T-helper 17 cell (primary cell): ENCODE data around the gene VCX3A. TPM values are rescaled to one million over a fixed set of nuclear protein-coding genes. Genes with fewer than 3 reads are reported as not detected.
"Not testable (repeated sequence)": the region's sequence is repeated elsewhere in the genome, so short reads cannot be mapped to it uniquely, and the experiment has no call there.

Source experiments
- ATAC-seq: fragments of 150-1000 bp; cut with Tn5 transposase; 2 replicates; pipeline ENCODE4 v1.10.0; 2021; ENCODE audit warnings: mild to moderate bottlenecking, moderate library complexity
- DNase-seq, 3 donors: peaks; one replicate each; pipeline versions ENCODE4 v3.0.0 to v3.0.0-alpha.2; 2020 to 2021
- H3K9me3 ChIP-seq: one replicate; pipeline ENCODE4 v1.7.0; 2013; ENCODE audit warnings: low read length, mild to moderate bottlenecking; ENCODE audit not compliant: control insufficient read depth, poor library complexity, severe bottlenecking
- H3K27ac Mint-ChIP-seq: one replicate; pipeline ENCODE4 v1.8.0; 2022; ENCODE audit warnings: mild to moderate bottlenecking, moderate library complexity, mixed read lengths
- H3K27me3 Mint-ChIP-seq: one replicate; pipeline ENCODE4 v1.8.0; 2022; ENCODE audit warnings: mixed read lengths
- H3K36me3 Mint-ChIP-seq: one replicate; pipeline ENCODE4 v1.8.0; 2022; ENCODE audit warnings: low read depth, mixed read lengths
- H3K4me1 Mint-ChIP-seq: one replicate; pipeline ENCODE4 v1.8.0; 2022; ENCODE audit warnings: mild to moderate bottlenecking, mixed read lengths
- H3K4me3 Mint-ChIP-seq: one replicate; pipeline ENCODE4 v1.8.0; 2022; ENCODE audit warnings: mild to moderate bottlenecking, moderate library complexity, mixed read lengths
- total RNA-seq, 4 donors: library from RNA in 2 of 4; stranded (reverse) in 2 of 4; gene quantifications; one replicate each; pipeline ENCODE4 v1.2.3 and lab custom pipeline; 2022 to 2026

VCX3A gene
- total RNA-seq (not detected), total RNA-seq (lab: John Stamatoyannopoulos, UW) (0 reads per million in 2 donors)

GRCh38 chrX:6535018-6535417 lies at the start of gene VCX3A:
TSS of gene VCX3A (minus strand) at chrX:6535118. CDS start at chrX:6534497, 621 bp downstream.
- not testable (repeated sequence) for H3K4me3 Mint-ChIP-seq, H3K27me3 Mint-ChIP-seq, H3K4me1 Mint-ChIP-seq, DNase-seq, ATAC-seq, H3K36me3 Mint-ChIP-seq, H3K27ac Mint-ChIP-seq, H3K9me3 ChIP-seq

GRCh38 chrX:6574762-6575161 lies 39.8 kb upstream of the VCX3A start:
- Mint-ChIP-seq H3K27ac (no peak overlapping the region), H3K4me3 (no peak overlapping the region), H3K36me3 (no peaks in the 10 kb centered on the region), H3K4me1 (no peaks in the 10 kb centered on the region), H3K27me3 (no peaks in the 10 kb centered on the region)
- H3K9me3 ChIP-seq, result no peaks in the 10 kb centered on the region
- ATAC-seq (no peak), DNase-seq (no peak)

GRCh38 chrX:6568031-6568430 lies 33.1 kb upstream of the VCX3A start:
- ATAC-seq (no peak), DNase-seq (no peak)
- no peaks in the 10 kb centered on the region for H3K27me3 Mint-ChIP-seq
- H3K27ac Mint-ChIP-seq, result no peak overlapping the region
- no peaks in the 10 kb centered on the region for H3K4me1 Mint-ChIP-seq
- H3K36me3 Mint-ChIP-seq, result no peaks in the 10 kb centered on the region
- H3K9me3 ChIP-seq, result no peaks in the 10 kb centered on the region
- H3K4me3 Mint-ChIP-seq, result no peak overlapping the region

- Mint-ChIP-seq H3K4me1 (no peaks in the 10 kb centered on the region), H3K36me3 (no peaks in the 10 kb centered on the region), H3K27ac (no peak overlapping the region), H3K27me3 (no peaks in the 10 kb centered on the region), H3K4me3 (no peak overlapping the region)
- H3K9me3 ChIP-seq, result no peaks in the 10 kb centered on the region
- DNase-seq (no peak), ATAC-seq (no peak)
Observed at GRCh38 chrX:6558979-6559378, 24.1 kb upstream of the VCX3A start.

- H3K4me3 Mint-ChIP-seq, result no peak overlapping the region
- H3K36me3 Mint-ChIP-seq, result no peaks in the 10 kb centered on the region
- H3K27me3 Mint-ChIP-seq, result no peaks in the 10 kb centered on the region
- DNase-seq (no peak), ATAC-seq (no peak)
- H3K9me3 ChIP-seq, result no peaks in the 10 kb centered on the region
- H3K27ac Mint-ChIP-seq, result no peak overlapping the region
- H3K4me1 Mint-ChIP-seq, result no peaks in the 10 kb centered on the region
Observed at GRCh38 chrX:6557690-6558089, 22.8 kb upstream of the VCX3A start.

- Mint-ChIP-seq H3K27ac (no peak overlapping the region), H3K36me3 (no peaks in the 10 kb centered on the region), H3K4me3 (no peak overlapping the region), H3K4me1 (no peaks in the 10 kb centered on the region), H3K27me3 (no peaks in the 10 kb centered on the region)
- ATAC-seq, result no peak
- DNase-seq, result no peak
- H3K9me3 ChIP-seq, result peaks cover 2% of the 10 kb centered on the region
Observed at GRCh38 chrX:6550999-6551398, 16.1 kb upstream of the VCX3A start.

GRCh38 chrX:6545712-6546111 lies 10.8 kb upstream of the VCX3A start:
- DNase-seq (no peak), ATAC-seq (no peak)
- Mint-ChIP-seq H3K27me3 (no peaks in the 10 kb centered on the region), H3K27ac (no peak overlapping the region), H3K4me3 (no peak overlapping the region), H3K4me1 (no peaks in the 10 kb centered on the region), H3K36me3 (no peaks in the 10 kb centered on the region)
- no peaks in the 10 kb centered on the region for H3K9me3 ChIP-seq

- ATAC-seq (no peak), DNase-seq (no peak)
- no peak overlapping the region for H3K4me3 Mint-ChIP-seq
- no peak overlapping the region for H3K27ac Mint-ChIP-seq
- H3K4me1 Mint-ChIP-seq, result no peaks in the 10 kb centered on the region
- no peaks in the 10 kb centered on the region for H3K9me3 ChIP-seq
- no peaks in the 10 kb centered on the region for H3K36me3 Mint-ChIP-seq
- H3K27me3 Mint-ChIP-seq, result no peaks in the 10 kb centered on the region
Observed at GRCh38 chrX:6526564-6527136, 8.3 kb downstream of the VCX3A start.

- ATAC-seq (no peak), DNase-seq (no peak)
- H3K9me3 ChIP-seq, result no peaks in the 10 kb centered on the region
- Mint-ChIP-seq H3K27me3 (no peaks in the 10 kb centered on the region), H3K36me3 (no peaks in the 10 kb centered on the region), H3K27ac (no peak overlapping the region), H3K4me1 (no peaks in the 10 kb centered on the region), H3K4me3 (no peak overlapping the region)
Observed at GRCh38 chrX:6517376-6517775, 17.5 kb downstream of the VCX3A start.

- no peaks in the 10 kb centered on the region for H3K4me1 Mint-ChIP-seq
- H3K27me3 Mint-ChIP-seq, result no peaks in the 10 kb centered on the region
- H3K27ac Mint-ChIP-seq, result no peak overlapping the region
- H3K9me3 ChIP-seq, result no peaks in the 10 kb centered on the region
- no peak overlapping the region for H3K4me3 Mint-ChIP-seq
- ATAC-seq, result no peak
- no peaks in the 10 kb centered on the region for H3K36me3 Mint-ChIP-seq
- DNase-seq, result no peak
Observed at GRCh38 chrX:6506444-6506843, 28.5 kb downstream of the VCX3A start.

- no peak for DNase-seq
- no peak overlapping the region for H3K4me3 Mint-ChIP-seq
- no peaks in the 10 kb centered on the region for H3K4me1 Mint-ChIP-seq
- no peak overlapping the region for H3K27ac Mint-ChIP-seq
- no peaks in the 10 kb centered on the region for H3K27me3 Mint-ChIP-seq
- no peak for ATAC-seq
- H3K9me3 ChIP-seq, result no peaks in the 10 kb centered on the region
- no peaks in the 10 kb centered on the region for H3K36me3 Mint-ChIP-seq
Observed at GRCh38 chrX:6505960-6506359, 29.0 kb downstream of the VCX3A start.

- no peak overlapping the region for H3K27ac Mint-ChIP-seq
Observed at GRCh38 chrX:6500719-6501118, 34.2 kb downstream of the VCX3A start.

GRCh38 chrX:6498324-6498723 lies 36.6 kb downstream of the VCX3A start:
- peaks cover 2% of the 10 kb centered on the region for H3K9me3 ChIP-seq
- DNase-seq (no peak), ATAC-seq (no peak)

More at GRCh38 chrX:6500719-6501118, 34.2 kb downstream of the VCX3A start:
- no peaks in the 10 kb centered on the region for H3K36me3 Mint-ChIP-seq
- H3K4me1 Mint-ChIP-seq, result no peaks in the 10 kb centered on the region
- H3K4me3 Mint-ChIP-seq, result no peak overlapping the region
- no peak for ATAC-seq
- no peaks in the 10 kb centered on the region for H3K27me3 Mint-ChIP-seq
- DNase-seq, result no peak
- no peaks in the 10 kb centered on the region for H3K9me3 ChIP-seq

More at GRCh38 chrX:6498324-6498723, 36.6 kb downstream of the VCX3A start:
- H3K27me3 Mint-ChIP-seq, result no peaks in the 10 kb centered on the region
- H3K4me1 Mint-ChIP-seq, result no peaks in the 10 kb centered on the region
- no peaks in the 10 kb centered on the region for H3K36me3 Mint-ChIP-seq
- H3K27ac Mint-ChIP-seq, result no peak overlapping the region
- no peak overlapping the region for H3K4me3 Mint-ChIP-seq
